Spleen (tissue), 11 donors: Measurements from ENCODE around the gene ITPRID2. TPM values are rescaled to one million over a fixed set of nuclear protein-coding genes. Genes with fewer than 3 reads are reported as not detected.

Experiments
- DNase-seq: peaks from one replicate; pipeline ENCODE4 v3.0.0-alpha.2; 2020
- H3K27ac ChIP-seq, 8 donors: fragments of 200-600 bp; sonication (generic) in 7 of 8; 1 replicate in 4 of 8; 2 replicates in 4 of 8; pipeline versions ENCODE4 v1.5.0 to v1.8.0; 2016 to 2021; ENCODE audit warnings: inconsistent platforms in 4 of 8, mild to moderate bottlenecking in 4 of 8, moderate library complexity in 1 of 8
- H3K27me3 ChIP-seq, 7 donors: fragments of 200-600 bp; sonication (generic) in 6 of 7; replicated peaks in 1 of 7; 1 replicate in 4 of 7; 2 replicates in 3 of 7; pipeline versions ENCODE4 v1.5.0 to v1.8.0; 2016 to 2021; ENCODE audit warnings: inconsistent platforms in 3 of 7, mild to moderate bottlenecking in 1 of 7
- H3K36me3 ChIP-seq, 6 donors: fragments of 200-600 bp; sonication (generic) in 5 of 6; 1 replicate in 4 of 6; 2 replicates in 2 of 6; pipeline versions ENCODE4 v1.5.0 to v1.8.0; 2016 to 2021; ENCODE audit warnings: inconsistent platforms in 2 of 6
- H3K4me1 ChIP-seq, 6 donors: fragments of 200-600 bp; sonication (generic) in 5 of 6; 1 replicate in 3 of 6; 2 replicates in 3 of 6; pipeline versions ENCODE4 v1.5.0 to v1.8.0; 2016 to 2021; ENCODE audit warnings: inconsistent platforms in 3 of 6
- H3K4me3 ChIP-seq, 8 donors: fragments of 200-600 bp; sonication (generic) in 7 of 8; 1 replicate in 4 of 8; 2 replicates in 4 of 8; pipeline versions ENCODE4 v1.5.0 to v1.8.0; 2016 to 2021; ENCODE audit warnings: inconsistent platforms in 4 of 8, mild to moderate bottlenecking in 4 of 8, moderate library complexity in 2 of 8
- H3K9me3 ChIP-seq, 8 donors: fragments of 200-600 bp; sonication (generic) in 7 of 8; 1 replicate in 4 of 8; 2 replicates in 4 of 8; pipeline versions ENCODE4 v1.5.0 to v1.8.0; 2016 to 2021; ENCODE audit warnings: inconsistent platforms in 4 of 8
- POLR2A ChIP-seq, 3 donors: fragments of 450-650 bp; IDR thresholded peaks; one replicate each; pipeline ENCODE4 v1.5.1; 2017; ENCODE audit warnings: antibody characterized with exemption in 3 of 3, mild to moderate bottlenecking in 1 of 3
- POLR2AphosphoS5 ChIP-seq, 3 donors: sonication (generic); formaldehyde crosslinking; IDR thresholded peaks; one replicate each; pipeline ENCODE4 v1.5.1; 2017; ENCODE audit warnings: antibody characterized with exemption in 3 of 3
- WGBS, 5 donors: extraction: QIAGEN DNeasy Blood & Tissue Kit in 3 of 5; methylation state at CpG; one replicate each; pipeline versions ENCODE4 v1.1.5 to v1.1.7; 2013 to 2018; 5-methylcytosine and 5-hydroxymethylcytosine counted together
- intact Hi-C: fragments of 100-400 bp; cut with DNase I; formaldehyde crosslinking; loops from one replicate; pipeline ENCODE4 v1.15.0; 2023; ENCODE audit warnings: low total_unique reads
- polyA plus RNA-seq, 3 donors: library from polyadenylated mRNA; stranded (reverse); fragments of 200-250 nt; gene quantifications; one replicate each; pipeline ENCODE4 v1.2.1, GENCODE V29; 2013
- total RNA-seq, 7 donors: library from RNA; depleted of rRNA in 3 of 7; stranded (reverse); fragments of >200 nt in 3 of 7; fragmentation: NEBNext Ultra II Directional in 4 of 7; extraction: Animal tissue kit (Norgen Biotek cat#: 25700) in 4 of 7; gene quantifications; one replicate each; pipeline versions ENCODE4 v1.1.0 to v1.2.1, GENCODE V29; 2016 to 2021
- TF ChIP-seq, protein P1 (sequence below), 11 experiments: fragments of 200-600 bp in 7 of 11; fragments of 450-650 bp in 4 of 11; sonication (generic) in 4 of 11; IDR thresholded peaks in 8 of 11; conservative IDR thresholded peaks in 3 of 11; 1 replicate in 7 of 11; 2 replicates in 4 of 11; pipeline versions ENCODE4 v1.4.0 to v1.8.0; 2016 to 2021; ENCODE audit warnings: antibody characterized with exemption in 11 of 11, inconsistent platforms in 4 of 11, mild to moderate bottlenecking in 1 of 11
- donor health status: healthy with polysubstance abuse.
- donor health status: DM: no; HTN: no; CAD: no; lungs with moderate emphysema.
- donor health status: DM: no; HTN: no; CAD: no.
- donor health status: Bipolar disorder and iron deficiency.
- donor health status: healthy.
- donor health status: DM: no; HTN: no; CAD: no.
- donor health status: DM: yes; HTN: yes; CAD: no.

ITPRID2 gene
- total and polyA plus RNA-seq, 10 donors, result 18.0 to 230 (median 120) TPM

DNA sequence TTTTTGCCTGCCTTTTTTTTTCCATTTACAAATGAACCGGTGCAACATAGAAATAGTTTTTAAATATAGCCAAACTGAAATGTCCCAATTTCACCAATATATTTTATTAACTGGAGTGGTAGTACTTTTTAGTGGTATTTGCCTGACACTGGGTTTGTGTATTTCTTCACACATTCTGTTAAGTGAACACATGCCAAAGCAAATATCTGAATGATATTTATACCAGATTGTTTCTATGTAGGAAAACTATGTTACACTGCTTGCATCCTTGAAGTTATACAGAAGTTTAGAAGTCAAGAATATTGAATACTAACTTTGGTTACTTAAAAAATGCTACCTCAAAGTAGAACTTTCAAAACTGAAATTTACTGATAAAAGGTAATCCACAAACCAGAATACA lies 19.4 kb upstream of the ITPRID2 start:
- Histone ChIP-seq H3K27ac (no peak overlapping the region), H3K4me3 (no peak overlapping the region), H3K9me3 (no peaks in the 10 kb centered on the region), H3K36me3 (no peaks in the 10 kb centered on the region), H3K4me1 (no peaks in the 10 kb centered on the region), H3K27me3 (no peaks in the 10 kb centered on the region)
- WGBS, 5 donors, result 93 to 98% (median 96%) methylated on average over 1 of the region's 1 CpG
- TF ChIP-seq, protein P1, sequence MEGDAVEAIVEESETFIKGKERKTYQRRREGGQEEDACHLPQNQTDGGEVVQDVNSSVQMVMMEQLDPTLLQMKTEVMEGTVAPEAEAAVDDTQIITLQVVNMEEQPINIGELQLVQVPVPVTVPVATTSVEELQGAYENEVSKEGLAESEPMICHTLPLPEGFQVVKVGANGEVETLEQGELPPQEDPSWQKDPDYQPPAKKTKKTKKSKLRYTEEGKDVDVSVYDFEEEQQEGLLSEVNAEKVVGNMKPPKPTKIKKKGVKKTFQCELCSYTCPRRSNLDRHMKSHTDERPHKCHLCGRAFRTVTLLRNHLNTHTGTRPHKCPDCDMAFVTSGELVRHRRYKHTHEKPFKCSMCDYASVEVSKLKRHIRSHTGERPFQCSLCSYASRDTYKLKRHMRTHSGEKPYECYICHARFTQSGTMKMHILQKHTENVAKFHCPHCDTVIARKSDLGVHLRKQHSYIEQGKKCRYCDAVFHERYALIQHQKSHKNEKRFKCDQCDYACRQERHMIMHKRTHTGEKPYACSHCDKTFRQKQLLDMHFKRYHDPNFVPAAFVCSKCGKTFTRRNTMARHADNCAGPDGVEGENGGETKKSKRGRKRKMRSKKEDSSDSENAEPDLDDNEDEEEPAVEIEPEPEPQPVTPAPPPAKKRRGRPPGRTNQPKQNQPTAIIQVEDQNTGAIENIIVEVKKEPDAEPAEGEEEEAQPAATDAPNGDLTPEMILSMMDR (IDR thresholded peaks at IDR 0.05 in 8 of 11, conservative IDR thresholded peaks at IDR 0.05 in 3 of 11), result no peak
- TF ChIP-seq POLR2A (IDR thresholded peaks at IDR 0.05), result no peak
- no peak for TF ChIP-seq POLR2AphosphoS5 (IDR thresholded peaks at IDR 0.05)
- intact Hi-C loops, result no loop called here
- no peak for DNase-seq

DNA sequence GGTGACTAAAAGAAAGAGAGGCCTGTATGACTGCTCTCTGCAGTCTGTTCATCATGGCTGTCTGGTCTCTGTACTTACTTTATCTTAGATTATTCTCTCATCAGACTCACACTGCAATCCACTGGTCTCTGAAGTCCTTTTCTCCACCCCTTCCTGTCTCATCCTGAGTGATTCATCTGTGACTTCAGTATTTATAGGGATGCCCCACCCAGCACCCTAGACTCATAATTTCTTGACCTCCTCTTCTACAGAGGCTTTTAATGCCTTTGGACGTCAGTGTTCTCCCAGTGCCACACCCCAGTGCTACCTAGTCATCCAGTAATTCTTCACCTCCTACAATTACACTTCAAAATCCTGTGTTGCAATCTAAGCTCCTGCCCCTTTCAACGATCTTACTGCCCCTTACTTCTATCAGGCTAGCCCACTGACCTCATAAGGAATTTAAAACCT lies 14.9 kb upstream of the ITPRID2 start:
- WGBS, 5 donors, result 48 to 71% (median 55%) methylated on average over 2 of the region's 2 CpGs
- Histone ChIP-seq H3K36me3 (no peaks in the 10 kb centered on the region), H3K9me3 (no peaks in the 10 kb centered on the region), H3K4me3 (no peak overlapping the region), H3K4me1 (no peaks in the 10 kb centered on the region), H3K27ac (no peak overlapping the region), H3K27me3 (no peaks in the 10 kb centered on the region)
- TF ChIP-seq POLR2A (IDR thresholded peaks at IDR 0.05) (no peak), POLR2AphosphoS5 (IDR thresholded peaks at IDR 0.05) (no peak)
- no peak for DNase-seq
- intact Hi-C loops, result no loop called here

DNA sequence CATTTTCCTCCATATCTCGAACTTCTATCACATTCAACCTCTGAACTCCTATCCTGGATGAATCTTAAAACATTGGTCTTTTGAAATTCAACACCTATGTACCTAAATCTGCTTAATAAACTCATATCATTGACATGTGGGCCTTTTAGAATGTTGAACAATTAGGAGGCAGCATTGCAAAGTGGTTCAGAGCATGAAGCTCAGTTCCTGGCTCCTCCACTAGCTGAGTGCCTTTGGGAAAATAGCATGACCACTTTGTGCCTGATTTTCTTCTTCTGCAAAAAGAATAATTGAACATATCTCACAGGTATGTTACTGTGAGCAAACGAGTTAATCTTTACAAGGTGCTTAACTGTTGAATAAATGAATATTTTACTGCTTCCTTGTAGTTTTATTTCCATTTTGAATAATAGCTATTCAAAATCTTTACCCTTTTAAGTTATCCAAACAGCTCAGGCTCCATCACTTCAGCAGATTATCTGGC lies 14.3 kb upstream of the ITPRID2 start:
- Histone ChIP-seq H3K4me1 (no peaks in the 10 kb centered on the region), H3K9me3 (no peaks in the 10 kb centered on the region), H3K27me3 (no peaks in the 10 kb centered on the region), H3K36me3 (no peaks in the 10 kb centered on the region), H3K4me3 (no peak overlapping the region), H3K27ac (no peak overlapping the region)
- no peak for DNase-seq
- 78 to 88% (median 82%) methylated on average over 2 of the region's 2 CpGs for WGBS, 5 donors
- intact Hi-C loops, result no loop called here
- no peak for TF ChIP-seq POLR2A (IDR thresholded peaks at IDR 0.05)
- TF ChIP-seq, protein P1 (IDR thresholded peaks at IDR 0.05 in 8 of 11, conservative IDR thresholded peaks at IDR 0.05 in 3 of 11), result no peak
- TF ChIP-seq POLR2AphosphoS5 (IDR thresholded peaks at IDR 0.05), result no peak

DNA sequence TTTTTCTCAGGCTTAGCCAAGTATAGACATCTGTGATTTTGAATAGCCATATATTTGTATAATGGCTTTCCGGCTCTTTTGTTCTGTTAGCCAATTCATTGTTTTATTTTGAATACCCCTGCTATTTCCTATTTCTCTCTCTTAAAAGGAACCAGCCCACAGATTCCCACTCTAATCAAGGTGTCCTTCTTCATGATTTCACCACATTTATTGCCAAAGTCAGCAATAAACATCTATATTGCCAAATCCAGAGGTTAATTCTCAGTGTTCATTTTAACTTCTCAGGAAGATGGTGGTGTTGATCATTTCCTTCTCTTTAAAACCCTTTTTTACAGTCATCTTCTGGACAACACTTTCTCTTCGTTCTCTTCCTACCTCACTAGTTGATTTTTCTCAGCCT lies 13.1 kb upstream of the ITPRID2 start:
- TF ChIP-seq, protein P1 (IDR thresholded peaks at IDR 0.05 in 8 of 11, conservative IDR thresholded peaks at IDR 0.05 in 3 of 11), result no peak
- TF ChIP-seq POLR2AphosphoS5 (IDR thresholded peaks at IDR 0.05), result no peak
- TF ChIP-seq POLR2A (IDR thresholded peaks at IDR 0.05), result no peak
- Histone ChIP-seq H3K4me1 (no peaks in the 10 kb centered on the region), H3K36me3 (no peaks in the 10 kb centered on the region), H3K27me3 (no peaks in the 10 kb centered on the region), H3K9me3 (no peaks in the 10 kb centered on the region), H3K27ac (no peak overlapping the region), H3K4me3 (no peak overlapping the region)
- intact Hi-C loops, result no loop called here
- 25 to 39% (median 38%) methylated on average over 2 of the region's 2 CpGs for WGBS, 5 donors
- no peak for DNase-seq

DNA sequence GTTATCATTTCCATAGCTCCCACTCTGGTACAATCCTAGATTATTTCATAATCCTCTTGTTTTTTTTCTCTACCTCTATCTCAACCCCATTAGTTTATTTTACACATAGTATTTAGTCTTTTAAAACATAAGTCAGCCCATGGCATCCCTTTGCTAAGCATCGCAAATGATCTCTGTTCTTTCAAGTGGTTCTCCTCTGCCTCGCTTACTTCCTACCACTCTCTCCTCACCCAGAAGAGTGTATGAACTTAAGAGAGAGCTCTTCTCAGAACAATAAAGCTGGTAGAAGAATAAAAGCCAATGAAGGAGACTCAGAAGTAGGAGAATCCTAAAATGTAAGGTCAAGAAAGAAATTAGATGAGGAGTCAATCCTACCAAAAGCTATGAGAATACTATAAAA lies 12.2 kb upstream of the ITPRID2 start:
- no peak overlapping the region for H3K27ac ChIP-seq
- DNase-seq, result no peak
- no peak overlapping the region for H3K4me3 ChIP-seq
- WGBS, 5 donors, result 71 to 91% (median 83%) methylated on average over 2 of the region's 2 CpGs
- no peak for TF ChIP-seq POLR2AphosphoS5 (IDR thresholded peaks at IDR 0.05)
- TF ChIP-seq, protein P1 (IDR thresholded peaks at IDR 0.05 in 8 of 11, conservative IDR thresholded peaks at IDR 0.05 in 3 of 11), result no peak
- TF ChIP-seq POLR2A (IDR thresholded peaks at IDR 0.05), result no peak
- H3K9me3 ChIP-seq, result no peaks in the 10 kb centered on the region
- no peaks in the 10 kb centered on the region for H3K27me3 ChIP-seq
- no peaks in the 10 kb centered on the region for H3K36me3 ChIP-seq
- intact Hi-C loops, result no loop called here
- no peaks in the 10 kb centered on the region for H3K4me1 ChIP-seq
